ENCODE results near the gene SLC10A4. TPM values are rescaled to one million over a fixed set of nuclear protein-coding genes. Genes with fewer than 3 reads are reported as not detected.

SLC10A4 gene
- total and polyA plus RNA-seq, 2 of the 4 experiments (the other 2 are of a cell fraction) = not detected

GRCh38 chr4:48504026-48504330 lies 20.8 kb downstream of the SLC10A4 start:
- no CpG with 5 or more reads among the region's 2 CpGs for WGBS, 2 experiments (ENCODE audit: extremely low coverage in 2 of 2, insufficient read length in 1 of 2)
- H3K79me1 ChIP-seq (ENCODE audit: low read depth in 1 of 2, low read length in 2 of 2) = no peaks in the 10 kb centered on the region; a peak in 1 of 4 replicates
- dilution Hi-C loops (cut with HindIII; ENCODE audit: low sequenced_read_pairs, unreplicated experiment) (no loop called here), intact Hi-C loops (cut with micrococcal nuclease) (loop anchor here (10.0 kb wide), 1 partner anchor 49 kb away; no protein-coding TSS in a partner anchor), in situ Hi-C loops (cut with MboI; ENCODE audit: low sequenced_read_pairs) (no loop called here)
- no peak overlapping the region for H3K23ac ChIP-seq (ENCODE audit: low read depth, low read length)
- H3K4ac ChIP-seq (ENCODE audit: low read depth, low read length) = no peak overlapping the region
- peaks cover 18% of the 10 kb centered on the region for H3K36me3 ChIP-seq (ENCODE audit: control insufficient read depth, insufficient read depth, low read length)
- TF ChIP-seq RCOR1 (IDR thresholded peaks at IDR 0.05; ENCODE audit: insufficient replicate concordance, low read length) (no peak), POLR2A (IDR thresholded peaks at IDR 0.05; ENCODE audit: low read depth, low read length) (no peak), FOS (IDR thresholded peaks at IDR 0.05; ENCODE audit: low read depth, low read length) (no peak), MAZ (IDR thresholded peaks at IDR 0.05; ENCODE audit: borderline replicate concordance, low read depth, low read length) (no peak), RAD21 (IDR thresholded peaks at IDR 0.05; ENCODE audit: low read length) (no peak), MXI1 (IDR thresholded peaks at IDR 0.05; ENCODE audit: borderline replicate concordance, low read depth, low read length) (no peak), BHLHE40 (IDR thresholded peaks at IDR 0.05; ENCODE audit: low read depth, low read length) (no peak), SMC3 (IDR thresholded peaks at IDR 0.05; ENCODE audit: low read depth, low read length) (no peak), RFX5 (IDR thresholded peaks at IDR 0.05; ENCODE audit: low read depth, low read length) (no peak), CEBPB (IDR thresholded peaks at IDR 0.05; ENCODE audit: low read depth, low read length) (no peak), MAFK (IDR thresholded peaks at IDR 0.05; ENCODE audit: low read depth, low read length) (no peak), NFE2L2 (IDR thresholded peaks at IDR 0.05; ENCODE audit: low read depth, low read length) (no peak), CHD1 (IDR thresholded peaks at IDR 0.05; ENCODE audit: low read depth, low read length) (no peak)
- TF ChIP-seq, protein P1, sequence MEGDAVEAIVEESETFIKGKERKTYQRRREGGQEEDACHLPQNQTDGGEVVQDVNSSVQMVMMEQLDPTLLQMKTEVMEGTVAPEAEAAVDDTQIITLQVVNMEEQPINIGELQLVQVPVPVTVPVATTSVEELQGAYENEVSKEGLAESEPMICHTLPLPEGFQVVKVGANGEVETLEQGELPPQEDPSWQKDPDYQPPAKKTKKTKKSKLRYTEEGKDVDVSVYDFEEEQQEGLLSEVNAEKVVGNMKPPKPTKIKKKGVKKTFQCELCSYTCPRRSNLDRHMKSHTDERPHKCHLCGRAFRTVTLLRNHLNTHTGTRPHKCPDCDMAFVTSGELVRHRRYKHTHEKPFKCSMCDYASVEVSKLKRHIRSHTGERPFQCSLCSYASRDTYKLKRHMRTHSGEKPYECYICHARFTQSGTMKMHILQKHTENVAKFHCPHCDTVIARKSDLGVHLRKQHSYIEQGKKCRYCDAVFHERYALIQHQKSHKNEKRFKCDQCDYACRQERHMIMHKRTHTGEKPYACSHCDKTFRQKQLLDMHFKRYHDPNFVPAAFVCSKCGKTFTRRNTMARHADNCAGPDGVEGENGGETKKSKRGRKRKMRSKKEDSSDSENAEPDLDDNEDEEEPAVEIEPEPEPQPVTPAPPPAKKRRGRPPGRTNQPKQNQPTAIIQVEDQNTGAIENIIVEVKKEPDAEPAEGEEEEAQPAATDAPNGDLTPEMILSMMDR (conservative IDR thresholded peaks at IDR 0.05; ENCODE audit: low read depth, low read length) = no peak
- TF ChIP-seq, protein P2, sequence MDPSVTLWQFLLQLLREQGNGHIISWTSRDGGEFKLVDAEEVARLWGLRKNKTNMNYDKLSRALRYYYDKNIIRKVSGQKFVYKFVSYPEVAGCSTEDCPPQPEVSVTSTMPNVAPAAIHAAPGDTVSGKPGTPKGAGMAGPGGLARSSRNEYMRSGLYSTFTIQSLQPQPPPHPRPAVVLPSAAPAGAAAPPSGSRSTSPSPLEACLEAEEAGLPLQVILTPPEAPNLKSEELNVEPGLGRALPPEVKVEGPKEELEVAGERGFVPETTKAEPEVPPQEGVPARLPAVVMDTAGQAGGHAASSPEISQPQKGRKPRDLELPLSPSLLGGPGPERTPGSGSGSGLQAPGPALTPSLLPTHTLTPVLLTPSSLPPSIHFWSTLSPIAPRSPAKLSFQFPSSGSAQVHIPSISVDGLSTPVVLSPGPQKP (IDR thresholded peaks at IDR 0.05; ENCODE audit: borderline replicate concordance, low read depth, low read length) = no peak
- TF ChIP-seq, protein P3, sequence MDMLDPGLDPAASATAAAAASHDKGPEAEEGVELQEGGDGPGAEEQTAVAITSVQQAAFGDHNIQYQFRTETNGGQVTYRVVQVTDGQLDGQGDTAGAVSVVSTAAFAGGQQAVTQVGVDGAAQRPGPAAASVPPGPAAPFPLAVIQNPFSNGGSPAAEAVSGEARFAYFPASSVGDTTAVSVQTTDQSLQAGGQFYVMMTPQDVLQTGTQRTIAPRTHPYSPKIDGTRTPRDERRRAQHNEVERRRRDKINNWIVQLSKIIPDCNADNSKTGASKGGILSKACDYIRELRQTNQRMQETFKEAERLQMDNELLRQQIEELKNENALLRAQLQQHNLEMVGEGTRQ (IDR thresholded peaks at IDR 0.05; ENCODE audit: low read depth, low read length) = no peak
- H4K5ac ChIP-seq (ENCODE audit: low read depth, low read length) = no peak overlapping the region
- no peaks in the 10 kb centered on the region for H3K4me1 ChIP-seq (ENCODE audit: control insufficient read depth, insufficient read depth, low read length)
- BruUV-seq (replicated peaks) = no TSS peak
- ChIA-PET CTCF (no interaction called here), POLR2A (ENCODE audit: unreplicated experiment) (no interaction called here)
- no peaks in the 10 kb centered on the region for H3K9me1 ChIP-seq (ENCODE audit: insufficient read depth, low read length)
- DNase-seq = no peak
- no peaks in the 10 kb centered on the region for H4K20me1 ChIP-seq (ENCODE audit: insufficient read depth, low read length)
- H2BK5ac ChIP-seq (ENCODE audit: low read depth, low read length, poor library complexity, severe bottlenecking) = no peak overlapping the region
- no peak overlapping the region for H2AK5ac ChIP-seq (ENCODE audit: low read depth, low read length)
- no peaks in the 10 kb centered on the region for H3K27me3 ChIP-seq (ENCODE audit: control insufficient read depth, insufficient read depth, low read length)
- H3K27ac ChIP-seq (ENCODE audit: insufficient read depth, low read length) = no peak overlapping the region
- no peak overlapping the region for H2BK120ac ChIP-seq (ENCODE audit: low read depth, low read length)
- H3K56ac ChIP-seq (ENCODE audit: extremely low read depth, insufficient read depth, low read length) = no peak overlapping the region
- no peak overlapping the region for H3K4me3 ChIP-seq (ENCODE audit: insufficient read depth, low read depth, low read length)
- no peak overlapping the region for H2BK15ac ChIP-seq (ENCODE audit: low read depth, low read length)
- H2BK20ac ChIP-seq (ENCODE audit: low read depth, low read length) = no peak overlapping the region
- no peak overlapping the region for H3K4me2 ChIP-seq (ENCODE audit: low read depth, low read length)
- no peak overlapping the region for H4K8ac ChIP-seq (ENCODE audit: low read depth in 2 of 2, low read length in 2 of 2)
- ATAC-seq (ENCODE audit: low read depth) = peak; percentile 49
- H2AFZ ChIP-seq (replicated peaks; ENCODE audit: low read length, poor library complexity) = no peak overlapping the region
- H3K9me3 ChIP-seq (ENCODE audit: control insufficient read depth, insufficient read depth, low read length) = no peaks in the 10 kb centered on the region
- H2AK9ac ChIP-seq (replicated peaks; ENCODE audit: low read depth, low read length, poor library complexity) = no peak overlapping the region
- H3K9ac ChIP-seq (ENCODE audit: low read depth, low read length) = no peak overlapping the region
- no peak overlapping the region for H4K91ac ChIP-seq (ENCODE audit: insufficient read depth, low read depth, low read length)
- no peak overlapping the region for H3K14ac ChIP-seq (replicated peaks; ENCODE audit: low read depth, low read length)
- no peak overlapping the region for H3K18ac ChIP-seq (ENCODE audit: low read depth, low read length)
